HG02678 (cell line): ENCODE results near the gene NCBP3.
A peak's percentile ranks its signal among the peaks of the same experiment; 100 is the strongest.
"Not testable (repeated sequence)": the region's sequence is repeated elsewhere in the genome, so short reads cannot be mapped to it uniquely, and the experiment has no call there.

ENCODE experiments used
- ATAC-seq: cut with Tn5 transposase; IDR thresholded peaks from one replicate; pipeline ENCODE4 v1.9.1; 2021; ENCODE audit warnings: mild to moderate bottlenecking, moderate library complexity; ENCODE audit not compliant: unreplicated experiment

Gene NCBP3

GRCh38 chr17:3794557-3795389 lies 51.3 kb downstream of the NCBP3 start:
- no peak for ATAC-seq

- ATAC-seq = not testable (repeated sequence)
Measured at GRCh38 chr17:3794152-3794551, 51.9 kb downstream of the NCBP3 start.

- not testable (repeated sequence) for ATAC-seq
Measured at GRCh38 chr17:3793258-3793657, 52.8 kb downstream of the NCBP3 start.

GRCh38 chr17:3792481-3792880 lies 53.6 kb downstream of the NCBP3 start:
- no peak for ATAC-seq

- ATAC-seq = no peak
Measured at GRCh38 chr17:3788200-3788599, 57.8 kb downstream of the NCBP3 start.

GRCh38 chr17:3785323-3785722 lies 60.7 kb downstream of the NCBP3 start:
- ATAC-seq = not testable (repeated sequence)

- ATAC-seq = no peak
Measured at GRCh38 chr17:3782751-3783150, 63.3 kb downstream of the NCBP3 start.

- no peak for ATAC-seq
Measured at GRCh38 chr17:3780986-3781385, 65.1 kb downstream of the NCBP3 start.

GRCh38 chr17:3777366-3778120 lies 68.5 kb downstream of the NCBP3 start:
- ATAC-seq = no peak

- ATAC-seq = no peak
Measured at GRCh38 chr17:3773966-3774365, 72.1 kb downstream of the NCBP3 start.

- no peak for ATAC-seq
Measured at GRCh38 chr17:3773511-3773910, 72.5 kb downstream of the NCBP3 start.

- ATAC-seq = no peak
Measured at GRCh38 chr17:3772764-3773163, 73.3 kb downstream of the NCBP3 start.

- no peak for ATAC-seq
Measured at GRCh38 chr17:3771140-3771539, 74.9 kb downstream of the NCBP3 start.

GRCh38 chr17:3770466-3770865 lies 75.6 kb downstream of the NCBP3 start:
- no peak for ATAC-seq

GRCh38 chr17:3768769-3769168 lies 77.3 kb downstream of the NCBP3 start:
- no peak for ATAC-seq

GRCh38 chr17:3768341-3768740 lies 77.7 kb downstream of the NCBP3 start:
- no peak for ATAC-seq

GRCh38 chr17:3766779-3767178 lies 79.3 kb downstream of the NCBP3 start:
- ATAC-seq = no peak

GRCh38 chr17:3765981-3766380 lies 80.1 kb downstream of the NCBP3 start:
- ATAC-seq = no peak

- ATAC-seq = no peak
Measured at GRCh38 chr17:3763777-3764170, 82.3 kb downstream of the NCBP3 start.

- ATAC-seq = peak; percentile 61
Measured at GRCh38 chr17:3762922-3763776, 82.9 kb downstream of the NCBP3 start.

GRCh38 chr17:3761918-3762380 lies 84.1 kb downstream of the NCBP3 start:
- ATAC-seq = no peak
